ENCODE measurements around the gene MPZL1.

DNA sequence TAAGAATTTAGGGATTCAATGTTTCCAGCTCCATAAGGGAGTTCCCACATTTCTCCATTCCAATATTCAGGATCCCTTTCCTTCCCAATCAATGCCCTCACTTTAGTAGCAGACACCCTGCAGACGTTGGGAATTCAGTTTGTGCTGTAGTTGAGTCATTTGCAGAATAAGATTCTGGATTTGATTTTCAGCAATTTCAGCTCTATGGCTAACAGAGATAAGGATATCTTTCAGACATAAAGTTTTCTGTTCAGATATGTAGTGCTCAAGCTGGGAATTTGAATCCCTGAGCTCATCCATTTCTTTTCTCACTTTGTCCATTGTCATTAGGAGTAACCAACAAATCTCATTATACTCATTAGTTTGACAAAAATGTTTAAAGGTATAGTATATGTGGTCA lies 13.1 kb downstream of the MPZL1 start:
- TF ChIP-seq POLR2A (IDR thresholded peaks at IDR 0.05; ENCODE audit: control extremely low read depth in 1 of 2, low read depth in 2 of 2, low read length in 2 of 2) (no peak), CTCF (IDR thresholded peaks at IDR 0.05; ENCODE audit: control extremely low read depth in 1 of 3, insufficient read depth in 1 of 3, low read depth in 1 of 3, low read length in 3 of 3) (no peak), EZH2 (IDR thresholded peaks at IDR 0.05; ENCODE audit: low read depth, low read length, severe bottlenecking) (no peak), ZNF274 (IDR thresholded peaks at IDR 0.05; ENCODE audit: borderline replicate concordance, extremely low read depth, low read length) (no peak), NRF1 (IDR thresholded peaks at IDR 0.05; ENCODE audit: low read depth, low read length) (no peak)
- TF ChIP-seq, protein P1, sequence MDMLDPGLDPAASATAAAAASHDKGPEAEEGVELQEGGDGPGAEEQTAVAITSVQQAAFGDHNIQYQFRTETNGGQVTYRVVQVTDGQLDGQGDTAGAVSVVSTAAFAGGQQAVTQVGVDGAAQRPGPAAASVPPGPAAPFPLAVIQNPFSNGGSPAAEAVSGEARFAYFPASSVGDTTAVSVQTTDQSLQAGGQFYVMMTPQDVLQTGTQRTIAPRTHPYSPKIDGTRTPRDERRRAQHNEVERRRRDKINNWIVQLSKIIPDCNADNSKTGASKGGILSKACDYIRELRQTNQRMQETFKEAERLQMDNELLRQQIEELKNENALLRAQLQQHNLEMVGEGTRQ (IDR thresholded peaks at IDR 0.05; ENCODE audit: low read length) = no peak
